ENCODE results near the gene RFPL4AL1.

GRCh38 chr19:55723491-55723890 is 45.4 kb upstream of the RFPL4AL1 start:
- no peak for TF ChIP-seq CTCF (IDR thresholded peaks at IDR 0.05)
- no peak for TF ChIP-seq POLR2AphosphoS5 (IDR thresholded peaks at IDR 0.05)
- TF ChIP-seq POLR2A (IDR thresholded peaks at IDR 0.05), result no peak

Data from gastroesophageal sphincter (tissue), 3 donors.